Right renal pelvis (tissue), 4 donors: ENCODE data around the gene TTC39B. TPM values are rescaled to one million over a fixed set of nuclear protein-coding genes. Genes with fewer than 3 reads are reported as not detected.
"Not testable (repeated sequence)": the region's sequence is repeated elsewhere in the genome, so short reads cannot be mapped to it uniquely, and the experiment has no call there.

Source experiments
- DNase-seq, 4 donors: peaks; one replicate each; pipeline ENCODE4 v3.0.0-alpha.2; 2013; ENCODE audit warnings: low read depth in 4 of 4, low spot score in 3 of 4, missing footprints in 1 of 4
- polyA plus RNA-seq, 4 donors: library from polyadenylated mRNA; unstranded; fragments of 120-200 nt; gene quantifications; one replicate each; pipeline ENCODE4 v1.2.1, GENCODE V29; 2013; ENCODE audit not compliant: insufficient read length in 4 of 4

TTC39B gene
- polyA plus RNA-seq, 4 donors, result 6.7 to 9.3 (median 7.4) TPM

- no peak for DNase-seq
Observed at GRCh38 chr9:15271403-15271802, 35.6 kb downstream of the TTC39B start.

- DNase-seq, result no peak
Observed at GRCh38 chr9:15268782-15269181, 38.2 kb downstream of the TTC39B start.

GRCh38 chr9:15268317-15268716, 38.7 kb downstream of the TTC39B start:
- DNase-seq, result no peak

GRCh38 chr9:15264918-15265317, 42.1 kb downstream of the TTC39B start:
- no peak for DNase-seq

- DNase-seq, result no peak
Observed at GRCh38 chr9:15262581-15262980, 44.4 kb downstream of the TTC39B start.

- DNase-seq, result no peak
Observed at GRCh38 chr9:15256426-15256825, 50.6 kb downstream of the TTC39B start.

- no peak for DNase-seq
Observed at GRCh38 chr9:15253786-15254185, 53.2 kb downstream of the TTC39B start.

- DNase-seq, result no peak
Observed at GRCh38 chr9:15253197-15253596, 53.8 kb downstream of the TTC39B start.

GRCh38 chr9:15249981-15250380, 57.0 kb downstream of the TTC39B start:
- no peak for DNase-seq

- DNase-seq, result peak in 2 of 4 donors; percentile 18 to 20
Observed at GRCh38 chr9:15249042-15249818, 57.8 kb downstream of the TTC39B start.

GRCh38 chr9:15248621-15249020, 58.4 kb downstream of the TTC39B start:
- DNase-seq, result no peak

GRCh38 chr9:15248081-15248480, 58.9 kb downstream of the TTC39B start:
- no peak for DNase-seq

GRCh38 chr9:15246708-15247107, 60.3 kb downstream of the TTC39B start:
- DNase-seq, result no peak

GRCh38 chr9:15246243-15246642, 60.8 kb downstream of the TTC39B start:
- no peak for DNase-seq

GRCh38 chr9:15244001-15244441, 63.0 kb downstream of the TTC39B start:
- no peak for DNase-seq

- no peak for DNase-seq
Observed at GRCh38 chr9:15243081-15243480, 63.9 kb downstream of the TTC39B start.

GRCh38 chr9:15240927-15241326, 66.1 kb downstream of the TTC39B start:
- no peak for DNase-seq

GRCh38 chr9:15239816-15240215, 67.2 kb downstream of the TTC39B start:
- no peak for DNase-seq

- no peak for DNase-seq
Observed at GRCh38 chr9:15238646-15239045, 68.4 kb downstream of the TTC39B start.

- DNase-seq, result no peak
Observed at GRCh38 chr9:15235658-15236057, 71.4 kb downstream of the TTC39B start.

- DNase-seq, result not testable (repeated sequence)
Observed at GRCh38 chr9:15233941-15234490, 73.0 kb downstream of the TTC39B start.

GRCh38 chr9:15232706-15233280, 74.2 kb downstream of the TTC39B start:
- DNase-seq, result not testable (repeated sequence)
